ENCODE measurements around the gene GCSAM. TPM values are rescaled to one million over a fixed set of nuclear protein-coding genes. Genes with fewer than 3 reads are reported as not detected.

Gene GCSAM
- total and polyA plus RNA-seq, 4 experiments from 2014 or later = 36.8 to 42.1 (median 41.1) TPM

GRCh38 chr3:112117841-112118571 lies 15.0 kb downstream of the GCSAM start:
- ChIA-PET POLR2A (ENCODE audit: partially characterized antibody) (interaction anchor here (0.7 to 1.5 kb wide), 2 partner anchors 9 to 20 kb away, joined by 3 read pairs; no protein-coding TSS in a partner anchor), CTCF (ENCODE audit: partially characterized antibody) (interaction anchor here (4.1 kb wide), 1 partner anchor 20 kb away, joined by 21 read pairs; no protein-coding TSS in a partner anchor)
- H3K4me3 ChIP-seq (ENCODE audit: low read length in 2 of 2) = no peak overlapping the region
- Mint-ChIP-seq H3K27me3 (no peaks in the 10 kb centered on the region), H3K27ac (peak overlapping the region in 2 of 7 donors; percentile 31 to 43), H3K4me3 (no peak overlapping the region), H3K9me3 (no peaks in the 10 kb centered on the region), H3K36me3 (peaks cover 16 to 18% of the 10 kb centered on the region in 2 donors), H3K4me1 (peaks cover 29 to 38% (median 30%) of the 10 kb centered on the region in 4 donors)
- H3K27me3 ChIP-seq (ENCODE audit: insufficient read depth, low read length) = no peaks in the 10 kb centered on the region
- no peak overlapping the region for H3K27ac ChIP-seq (ENCODE audit: low read depth, low read length)
- peaks cover 3% of the 10 kb centered on the region for H3K36me3 ChIP-seq (ENCODE audit: insufficient read depth, low read length)
- intact Hi-C loops (cut with micrococcal nuclease) = no loop called here
- no peak for DNase-seq
- no peaks in the 10 kb centered on the region for H3K9me3 ChIP-seq (ENCODE audit: control insufficient read depth in 1 of 2, low read length in 2 of 2)
- peaks cover 27% of the 10 kb centered on the region for H3K4me1 ChIP-seq (ENCODE audit: insufficient read depth, low read length)

GRCh38 chr3:112117415-112117814 lies 15.6 kb downstream of the GCSAM start:
- Histone ChIP-seq H3K27me3 (ENCODE audit: insufficient read depth, low read length) (no peaks in the 10 kb centered on the region), H3K27ac (ENCODE audit: low read depth, low read length) (no peak overlapping the region), H3K4me3 (ENCODE audit: low read length in 2 of 2) (no peak overlapping the region), H3K36me3 (ENCODE audit: insufficient read depth, low read length) (no peaks in the 10 kb centered on the region), H3K4me1 (ENCODE audit: insufficient read depth, low read length) (peaks cover 27% of the 10 kb centered on the region), H3K9me3 (ENCODE audit: control insufficient read depth in 1 of 2, low read length in 2 of 2) (no peaks in the 10 kb centered on the region)
- no peak for DNase-seq
- Mint-ChIP-seq H3K4me1 (peaks cover 25 to 38% (median 29%) of the 10 kb centered on the region in 4 donors), H3K27me3 (no peaks in the 10 kb centered on the region), H3K36me3 (peaks cover 10 to 13% of the 10 kb centered on the region in 2 donors), H3K27ac (no peak overlapping the region), H3K9me3 (no peaks in the 10 kb centered on the region), H3K4me3 (no peak overlapping the region)
- intact Hi-C loops (cut with micrococcal nuclease) = no loop called here
- ChIA-PET POLR2A (ENCODE audit: partially characterized antibody) (interaction anchor here (0.7 to 1.5 kb wide), 3 partner anchors 10 to 21 kb away, joined by 3 read pairs; no protein-coding TSS in a partner anchor), CTCF (ENCODE audit: partially characterized antibody) (interaction anchor here (1.4 to 4.1 kb wide), 2 partner anchors 20 to 176 kb away, joined by 3 to 21 read pairs; no protein-coding TSS in a partner anchor)

- H3K4me3 Mint-ChIP-seq = no peak overlapping the region
- H3K27ac Mint-ChIP-seq = peak overlapping the region in 2 of 7 donors; percentile 9 to 26
- no peak overlapping the region for H3K27ac ChIP-seq (ENCODE audit: low read depth, low read length)
- no peaks in the 10 kb centered on the region for H3K36me3 ChIP-seq (ENCODE audit: insufficient read depth, low read length)
- no peaks in the 10 kb centered on the region for H3K27me3 ChIP-seq (ENCODE audit: insufficient read depth, low read length)
- ChIA-PET CTCF (ENCODE audit: partially characterized antibody) (interaction anchor here (1.4 to 4.1 kb wide), 2 partner anchors 21 to 177 kb away, joined by 3 to 21 read pairs; no protein-coding TSS in a partner anchor), POLR2A (ENCODE audit: partially characterized antibody) (interaction anchor here (1.2 kb wide), 1 partner anchor 11 kb away, joined by 3 read pairs; no protein-coding TSS in a partner anchor)
- no peak overlapping the region for H3K4me3 ChIP-seq (ENCODE audit: low read length in 2 of 2)
- no peaks in the 10 kb centered on the region for H3K9me3 ChIP-seq (ENCODE audit: control insufficient read depth in 1 of 2, low read length in 2 of 2)
- peaks cover 27% of the 10 kb centered on the region for H3K4me1 ChIP-seq (ENCODE audit: insufficient read depth, low read length)
- no peaks in the 10 kb centered on the region for H3K9me3 Mint-ChIP-seq
- no peak for DNase-seq
- no peaks in the 10 kb centered on the region for H3K27me3 Mint-ChIP-seq
- intact Hi-C loops (cut with micrococcal nuclease) = no loop called here
- H3K36me3 Mint-ChIP-seq = peaks cover 5 to 7% of the 10 kb centered on the region in 2 donors
- peaks cover 28 to 39% (median 29%) of the 10 kb centered on the region in 4 donors for H3K4me1 Mint-ChIP-seq
Observed at GRCh38 chr3:112116748-112117186, 16.3 kb downstream of the GCSAM start.

GRCh38 chr3:112115806-112116383 lies 17.2 kb downstream of the GCSAM start:
- Mint-ChIP-seq H3K4me3 (no peak overlapping the region), H3K27me3 (no peaks in the 10 kb centered on the region), H3K4me1 (peaks cover 26 to 34% (median 27%) of the 10 kb centered on the region in 4 donors), H3K27ac (peak overlapping the region in 2 of 7 donors; percentile 14 to 68), H3K36me3 (peaks cover 4 to 5% of the 10 kb centered on the region in 2 donors), H3K9me3 (no peaks in the 10 kb centered on the region)
- ChIA-PET CTCF (ENCODE audit: partially characterized antibody) (interaction anchor here (0.9 to 4.1 kb wide), 4 partner anchors 9 to 22 kb away, joined by 3 to 21 read pairs (median 10); partner anchors contain the start of gene GCSAM), POLR2A (ENCODE audit: partially characterized antibody) (no interaction called here)
- intact Hi-C loops (cut with micrococcal nuclease) = no loop called here
- H3K27ac ChIP-seq (ENCODE audit: low read depth, low read length) = no peak overlapping the region
- no peak overlapping the region for H3K4me3 ChIP-seq (ENCODE audit: low read length in 2 of 2)
- no peaks in the 10 kb centered on the region for H3K36me3 ChIP-seq (ENCODE audit: insufficient read depth, low read length)
- peaks cover 18% of the 10 kb centered on the region for H3K4me1 ChIP-seq (ENCODE audit: insufficient read depth, low read length)
- no peak for DNase-seq
- H3K27me3 ChIP-seq (ENCODE audit: insufficient read depth, low read length) = no peaks in the 10 kb centered on the region
- H3K9me3 ChIP-seq (ENCODE audit: control insufficient read depth in 1 of 2, low read length in 2 of 2) = no peaks in the 10 kb centered on the region

GRCh38 chr3:112115161-112115739 lies 17.8 kb downstream of the GCSAM start:
- H3K36me3 ChIP-seq (ENCODE audit: insufficient read depth, low read length) = no peaks in the 10 kb centered on the region
- H3K4me3 ChIP-seq (ENCODE audit: low read length in 2 of 2) = no peak overlapping the region
- Mint-ChIP-seq H3K27me3 (no peaks in the 10 kb centered on the region), H3K4me1 (peaks cover 21 to 29% (median 22%) of the 10 kb centered on the region in 4 donors), H3K36me3 (peaks cover 4 to 5% of the 10 kb centered on the region in 2 donors), H3K4me3 (peak overlapping the region in 1 of 8 donors; percentile 15), H3K9me3 (no peaks in the 10 kb centered on the region), H3K27ac (peak overlapping the region in 4 of 7 donors; percentile 31 to 79 (median 57))
- H3K27me3 ChIP-seq (ENCODE audit: insufficient read depth, low read length) = no peaks in the 10 kb centered on the region
- CTCF ChIA-PET (ENCODE audit: partially characterized antibody) = interaction anchor here (0.9 to 2.4 kb wide), 3 partner anchors 10 to 22 kb away, joined by 3 to 14 read pairs (median 5); partner anchors contain the start of gene GCSAM
- POLR2A ChIA-PET (ENCODE audit: partially characterized antibody) = no interaction called here
- no peak for DNase-seq
- H3K27ac ChIP-seq (ENCODE audit: low read depth, low read length) = no peak overlapping the region
- H3K4me1 ChIP-seq (ENCODE audit: insufficient read depth, low read length) = peaks cover 12% of the 10 kb centered on the region
- intact Hi-C loops (cut with micrococcal nuclease) = no loop called here
- H3K9me3 ChIP-seq (ENCODE audit: control insufficient read depth in 1 of 2, low read length in 2 of 2) = no peaks in the 10 kb centered on the region

GRCh38 chr3:112114576-112115160 lies 18.4 kb downstream of the GCSAM start:
- no peaks in the 10 kb centered on the region for H3K9me3 Mint-ChIP-seq
- H3K4me1 ChIP-seq (ENCODE audit: insufficient read depth, low read length) = peaks cover 6% of the 10 kb centered on the region
- intact Hi-C loops (cut with micrococcal nuclease) = loop anchor here (5.0 kb wide), 1 partner anchor 53 kb away; no protein-coding TSS in a partner anchor
- DNase-seq = no peak
- H3K4me3 Mint-ChIP-seq = no peak overlapping the region
- H3K4me3 ChIP-seq (ENCODE audit: low read length in 2 of 2) = no peak overlapping the region
- H3K36me3 Mint-ChIP-seq = peaks cover 4 to 5% of the 10 kb centered on the region in 2 donors
- ChIA-PET POLR2A (ENCODE audit: partially characterized antibody) (no interaction called here), CTCF (ENCODE audit: partially characterized antibody) (interaction anchor here (0.9 to 2.4 kb wide), 3 partner anchors 11 to 23 kb away, joined by 3 to 14 read pairs (median 5); partner anchors contain the start of gene GCSAM)
- H3K27me3 ChIP-seq (ENCODE audit: insufficient read depth, low read length) = no peaks in the 10 kb centered on the region
- no peaks in the 10 kb centered on the region for H3K36me3 ChIP-seq (ENCODE audit: insufficient read depth, low read length)
- H3K27me3 Mint-ChIP-seq = no peaks in the 10 kb centered on the region
- peak overlapping the region in 3 of 7 donors; percentile 31 to 79 (median 41) for H3K27ac Mint-ChIP-seq
- H3K27ac ChIP-seq (ENCODE audit: low read depth, low read length) = no peak overlapping the region
- peaks cover 15 to 23% (median 17%) of the 10 kb centered on the region in 4 donors for H3K4me1 Mint-ChIP-seq
- H3K9me3 ChIP-seq (ENCODE audit: control insufficient read depth in 1 of 2, low read length in 2 of 2) = no peaks in the 10 kb centered on the region
